ENCODE measurements around the gene SPDEF.
A peak's percentile ranks its signal among the peaks of the same experiment; 100 is the strongest.

Gene SPDEF

GRCh38 chr6:34493344-34493743 lies 62.8 kb downstream of the SPDEF start:
- no peaks in the 10 kb centered on the region for H3K9me3 ChIP-seq (ENCODE audit: severe bottlenecking)
- no peak for DNase-seq
- H3K27me3 ChIP-seq (ENCODE audit: insufficient read depth, low read depth, severe bottlenecking) = no peaks in the 10 kb centered on the region
- TF ChIP-seq CTCF (IDR thresholded peaks at IDR 0.05; ENCODE audit: low read depth, low read length) = no peak
- no peaks in the 10 kb centered on the region; the same call in none of the 2 replicates for H3K36me3 ChIP-seq
- H3K4me3 ChIP-seq (ENCODE audit: low read depth, low read length) = no peak overlapping the region
- H3K27ac ChIP-seq = no peak overlapping the region

DNA sequence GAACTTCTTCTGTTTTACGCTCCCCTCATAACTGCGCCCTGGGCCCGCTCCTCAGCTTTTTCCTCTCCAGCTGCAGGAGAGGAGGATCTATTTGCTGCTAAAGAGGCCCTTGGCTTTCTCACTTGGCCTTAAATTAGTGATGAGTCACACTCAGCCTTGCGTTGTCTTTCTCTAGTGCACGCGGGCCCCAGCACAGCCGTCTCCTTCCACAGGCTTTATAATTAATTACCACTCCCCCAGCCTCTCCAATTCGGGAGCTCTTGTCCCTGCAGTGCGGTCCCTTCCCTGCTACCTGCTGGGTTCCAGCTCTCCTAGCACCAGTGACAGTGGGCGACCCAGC lies 65.1 kb downstream of the SPDEF start:
- DNase-seq = peak; percentile 69
- H3K4me3 ChIP-seq (ENCODE audit: low read depth, low read length) = peak overlapping the region; percentile 38
- H3K27me3 ChIP-seq (ENCODE audit: insufficient read depth, low read depth, severe bottlenecking) = no peaks in the 10 kb centered on the region
- H3K9me3 ChIP-seq (ENCODE audit: severe bottlenecking) = no peaks in the 10 kb centered on the region
- TF ChIP-seq CTCF (IDR thresholded peaks at IDR 0.05; ENCODE audit: low read depth, low read length) = no peak
- peak overlapping the region; percentile 85 for H3K27ac ChIP-seq
- H3K36me3 ChIP-seq = no peaks in the 10 kb centered on the region; the same call in 1 of the 2 replicates

- Histone ChIP-seq H3K36me3 (no peaks in the 10 kb centered on the region; the same call in 1 of the 2 replicates), H3K4me3 (ENCODE audit: low read depth, low read length) (peak overlapping the region; percentile 38), H3K9me3 (ENCODE audit: severe bottlenecking) (no peaks in the 10 kb centered on the region), H3K27me3 (ENCODE audit: insufficient read depth, low read depth, severe bottlenecking) (no peaks in the 10 kb centered on the region), H3K27ac (peak overlapping the region; percentile 85)
- TF ChIP-seq CTCF (IDR thresholded peaks at IDR 0.05; ENCODE audit: low read depth, low read length) = peak; percentile 92
- peak; percentile 98 for DNase-seq
Measured at GRCh38 chr6:34490390-34491090, 65.6 kb downstream of the SPDEF start.

DNA sequence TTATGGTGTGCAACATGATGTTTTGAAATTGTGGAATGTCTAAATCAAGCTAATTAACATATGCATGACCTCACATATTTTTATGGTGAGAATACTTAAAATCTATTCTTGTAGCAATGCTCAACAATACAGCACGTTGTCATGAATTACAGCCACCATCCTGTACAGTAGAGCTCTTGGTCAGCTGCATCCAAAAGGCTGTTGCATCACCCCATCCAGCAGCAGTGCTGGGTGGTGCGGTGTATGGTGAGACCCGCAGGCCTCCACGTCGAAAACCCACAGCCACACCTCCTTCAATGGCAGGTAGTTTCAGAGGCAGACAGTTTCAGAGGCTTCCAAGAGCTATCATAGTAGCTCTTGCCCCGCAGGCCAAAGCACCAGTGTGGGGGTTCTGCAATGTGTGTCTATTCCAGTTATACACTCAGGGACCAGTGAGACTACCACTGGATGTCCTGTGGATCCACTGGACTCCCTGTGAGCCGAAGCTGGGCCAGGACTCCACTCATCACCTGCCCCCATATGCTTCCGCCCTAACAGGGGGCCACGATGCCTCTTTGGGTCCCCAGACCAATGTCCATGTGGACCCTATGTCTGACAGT lies 66.8 kb downstream of the SPDEF start:
- Histone ChIP-seq H3K27ac (peak overlapping the region; percentile 85), H3K27me3 (ENCODE audit: insufficient read depth, low read depth, severe bottlenecking) (no peaks in the 10 kb centered on the region), H3K4me3 (ENCODE audit: low read depth, low read length) (no peak overlapping the region), H3K36me3 (no peaks in the 10 kb centered on the region; the same call in 1 of the 2 replicates), H3K9me3 (ENCODE audit: severe bottlenecking) (no peaks in the 10 kb centered on the region)
- no peak for TF ChIP-seq CTCF (IDR thresholded peaks at IDR 0.05; ENCODE audit: low read depth, low read length)
- DNase-seq = no peak

All from WERI-Rb-1 (cell line).